Neural cell (in vitro differentiated cells): ENCODE measurements around the gene GMDS. TPM values are rescaled to one million over a fixed set of nuclear protein-coding genes. Genes with fewer than 3 reads are reported as not detected.

Experiments
- H2AFZ ChIP-seq: fragments of 200-600, 300-800 bp; sonication (generic), shearing (Covaris generic); 2 replicates; pipeline ENCODE4 v1.6.0; 2014; ENCODE audit warnings: low read depth, mild to moderate bottlenecking, antibody characterized with exemption, low read length, moderate library complexity
- H3F3A ChIP-seq: fragments of 200-600 bp; shearing (Covaris generic); 2 replicates; pipeline ENCODE4 v1.6.1; 2016; ENCODE audit warnings: mild to moderate bottlenecking, moderate library complexity, mixed read lengths, antibody characterized with exemption, low read length; ENCODE audit not compliant: insufficient read depth, poor library complexity, severe bottlenecking
- H3K27ac ChIP-seq: fragments of 200-600, 300-800 bp; sonication (generic), shearing (Covaris generic); 2 replicates; pipeline ENCODE4 v1.5.1; 2014; ENCODE audit warnings: mild to moderate bottlenecking, low read length, moderate library complexity
- H3K27me3 ChIP-seq: fragments of 300-800, 200-600 bp; sonication (generic), shearing (Covaris generic); 2 replicates; pipeline ENCODE4 v1.6.0; 2014; ENCODE audit warnings: mild to moderate bottlenecking, low read depth, low read length, moderate library complexity; ENCODE audit not compliant: insufficient read depth
- H3K36me3 ChIP-seq: fragments of 300-800, 200-600 bp; sonication (generic), shearing (Covaris generic); 2 replicates; pipeline ENCODE4 v1.5.1; 2014; ENCODE audit warnings: mild to moderate bottlenecking, antibody characterized with exemption, low read length, moderate library complexity; ENCODE audit not compliant: insufficient read depth
- H3K4me2 ChIP-seq: fragments of 300-800, 200-600 bp; sonication (generic), shearing (Covaris generic); 2 replicates; pipeline ENCODE4 v1.6.0; 2014; ENCODE audit warnings: mild to moderate bottlenecking, low read length
- H3K4me3 ChIP-seq: fragments of 300-800, 200-600 bp; sonication (generic), shearing (Covaris generic); 2 replicates; pipeline ENCODE4 v1.5.1; 2014; ENCODE audit warnings: mild to moderate bottlenecking, low read length, moderate library complexity
- H3K79me2 ChIP-seq: fragments of 200-600 bp; shearing (Covaris generic); replicated peaks from 2 replicates; pipeline ENCODE4 v1.6.0; 2014; ENCODE audit warnings: mild to moderate bottlenecking, low read length, moderate library complexity; ENCODE audit not compliant: insufficient read depth
- H3K9ac ChIP-seq: fragments of 300-800, 200-600 bp; sonication (generic), shearing (Covaris generic); 2 replicates; pipeline ENCODE4 v1.6.1; 2016; ENCODE audit warnings: mild to moderate bottlenecking, low read length, mixed read lengths
- H3K9me2 ChIP-seq: fragments of 200-600 bp; shearing (Covaris generic); 2 replicates; pipeline ENCODE4 v1.6.1; 2016; ENCODE audit warnings: mild to moderate bottlenecking, low read length, mixed read lengths; ENCODE audit not compliant: insufficient read depth
- H3K9me3 ChIP-seq: fragments of 200-600, 300-800 bp; sonication (generic), shearing (Covaris generic); 2 replicates; pipeline ENCODE4 v1.6.1; 2016; ENCODE audit warnings: mild to moderate bottlenecking, mixed run types, low read length, moderate library complexity, mixed read lengths
- H4K20me1 ChIP-seq: fragments of 200-600 bp; shearing (Covaris generic); 2 replicates; pipeline ENCODE4 v1.6.1; 2016; ENCODE audit warnings: mild to moderate bottlenecking, mixed run types; ENCODE audit not compliant: insufficient read depth
- CTCF ChIP-seq: fragments of 450-650 bp; IDR thresholded peaks from 2 replicates; pipeline ENCODE4 v1.5.1; 2014; ENCODE audit warnings: antibody characterized with exemption, mild to moderate bottlenecking, moderate library complexity; ENCODE audit not compliant: poor library complexity, severe bottlenecking
- EP300 ChIP-seq: fragments of 450-650 bp; conservative IDR thresholded peaks from 2 replicates; pipeline ENCODE4 v1.6.1; 2014; ENCODE audit warnings: antibody characterized with exemption, mild to moderate bottlenecking, moderate library complexity; ENCODE audit not compliant: poor library complexity, severe bottlenecking
- EZH2 ChIP-seq: fragments of 200-600, 300-800 bp; shearing (Covaris generic), sonication (generic); IDR thresholded peaks from 2 replicates; pipeline ENCODE4 v1.6.1; 2014; ENCODE audit warnings: antibody characterized with exemption, low read length, borderline replicate concordance, mild to moderate bottlenecking; ENCODE audit not compliant: insufficient read depth, poor library complexity, severe bottlenecking
- MXI1 ChIP-seq: fragments of 450-650 bp; conservative IDR thresholded peaks from 2 replicates; pipeline ENCODE4 v1.6.1; 2014; ENCODE audit warnings: antibody characterized with exemption, mild to moderate bottlenecking; ENCODE audit not compliant: poor library complexity, severe bottlenecking
- POLR2AphosphoS5 ChIP-seq: IDR thresholded peaks from 2 replicates; pipeline ENCODE4 v1.6.1; 2012
- RAD21 ChIP-seq: fragments of 450-650 bp; conservative IDR thresholded peaks from 2 replicates; pipeline ENCODE4 v1.6.1; 2014; ENCODE audit warnings: antibody characterized with exemption, mild to moderate bottlenecking, moderate library complexity
- REST ChIP-seq: IDR thresholded peaks from 2 replicates; pipeline ENCODE4 v1.6.1; 2012; ENCODE audit warnings: borderline replicate concordance
- SMC3 ChIP-seq: fragments of 450-650 bp; conservative IDR thresholded peaks from 2 replicates; pipeline ENCODE4 v1.6.1; 2014; ENCODE audit warnings: antibody characterized with exemption, mild to moderate bottlenecking, moderate library complexity; ENCODE audit not compliant: poor library complexity
- TAF1 ChIP-seq: IDR thresholded peaks from 2 replicates; pipeline ENCODE4 v1.6.1; 2012; ENCODE audit warnings: low read depth
- polyA plus RNA-seq: library from polyadenylated mRNA; depleted of rRNA; stranded (reverse); fragments of >200 nt; gene quantifications from 2 replicates; pipeline ENCODE4 v1.2.3, GENCODE V29; 2014

The GMDS gene
- polyA plus RNA-seq, 1 donor from 2014 or later: 11.4 TPM

- Histone ChIP-seq H4K20me1 (no peaks in the 10 kb centered on the region), H3F3A (no peaks in the 10 kb centered on the region), H3K9me3 (no peaks in the 10 kb centered on the region), H2AFZ (no peak overlapping the region), H3K27me3 (no peaks in the 10 kb centered on the region), H3K9me2 (no peaks in the 10 kb centered on the region), H3K4me3 (no peak overlapping the region), H3K4me2 (no peak overlapping the region), H3K27ac (no peak overlapping the region), H3K9ac (no peak overlapping the region), H3K79me2 (no peaks in the 10 kb centered on the region), H3K36me3 (no peaks in the 10 kb centered on the region)
- TF ChIP-seq EP300: no peak
- TF ChIP-seq EZH2: no peak
- no peak for TF ChIP-seq SMC3
- no peak for TF ChIP-seq MXI1
- no peak for TF ChIP-seq TAF1
- no peak for TF ChIP-seq CTCF
- no peak for TF ChIP-seq POLR2AphosphoS5
- TF ChIP-seq RAD21: no peak
- TF ChIP-seq REST: no peak
Measured at GRCh38 chr6:1825926-1826325, 419.5 kb downstream of the GMDS start.

- Histone ChIP-seq H3K9ac (no peak overlapping the region), H3K9me2 (no peaks in the 10 kb centered on the region), H3F3A (no peaks in the 10 kb centered on the region), H3K27me3 (no peaks in the 10 kb centered on the region), H3K36me3 (no peaks in the 10 kb centered on the region), H3K27ac (no peak overlapping the region), H3K79me2 (no peaks in the 10 kb centered on the region), H3K4me2 (no peak overlapping the region), H2AFZ (no peak overlapping the region), H3K9me3 (no peaks in the 10 kb centered on the region), H4K20me1 (no peaks in the 10 kb centered on the region), H3K4me3 (no peak overlapping the region)
- no peak for TF ChIP-seq REST
Measured at GRCh38 chr6:1825277-1825676, 420.1 kb downstream of the GMDS start.
